HG02885 (cell line): ENCODE measurements around the gene MUC4.
"Not testable (repeated sequence)": the region's sequence is repeated elsewhere in the genome, so short reads cannot be mapped to it uniquely, and the experiment has no call there.

Experiments used
- ATAC-seq: cut with Tn5 transposase; IDR thresholded peaks from one replicate; pipeline ENCODE4 v1.9.1; 2021; ENCODE audit warnings: mild to moderate bottlenecking; ENCODE audit not compliant: unreplicated experiment, poor library complexity

Gene MUC4

GRCh38 chr3:195748661-195749060 lies 63.1 kb downstream of the MUC4 start:
- ATAC-seq = no peak

- no peak for ATAC-seq
Measured at GRCh38 chr3:195746751-195747150, 65.0 kb downstream of the MUC4 start.

- no peak for ATAC-seq
Measured at GRCh38 chr3:195746346-195746745, 65.4 kb downstream of the MUC4 start.

GRCh38 chr3:195744437-195744836 lies 67.3 kb downstream of the MUC4 start:
- ATAC-seq = no peak

- ATAC-seq = no peak
Measured at GRCh38 chr3:195739561-195740111, 72.1 kb downstream of the MUC4 start.

- ATAC-seq = no peak
Measured at GRCh38 chr3:195738274-195739044, 73.3 kb downstream of the MUC4 start.

- ATAC-seq = not testable (repeated sequence)
Measured at GRCh38 chr3:195737782-195738181, 73.9 kb downstream of the MUC4 start.

GRCh38 chr3:195736866-195737490 lies 74.8 kb downstream of the MUC4 start:
- ATAC-seq = no peak

- no peak for ATAC-seq
Measured at GRCh38 chr3:195735036-195735695, 76.6 kb downstream of the MUC4 start.

GRCh38 chr3:195732940-195733339 lies 78.8 kb downstream of the MUC4 start:
- no peak for ATAC-seq

GRCh38 chr3:195731356-195731905 lies 80.3 kb downstream of the MUC4 start:
- no peak for ATAC-seq

GRCh38 chr3:195729476-195730251 lies 82.1 kb downstream of the MUC4 start:
- no peak for ATAC-seq

- ATAC-seq = not testable (repeated sequence)
Measured at GRCh38 chr3:195728789-195729188, 82.9 kb downstream of the MUC4 start.

- no peak for ATAC-seq
Measured at GRCh38 chr3:195727606-195728195, 84.0 kb downstream of the MUC4 start.

GRCh38 chr3:195725916-195726740 lies 85.6 kb downstream of the MUC4 start:
- ATAC-seq = not testable (repeated sequence)

GRCh38 chr3:195724363-195724762 lies 87.4 kb downstream of the MUC4 start:
- not testable (repeated sequence) for ATAC-seq

GRCh38 chr3:195722996-195723345 lies 88.8 kb downstream of the MUC4 start:
- ATAC-seq = not testable (repeated sequence)

- not testable (repeated sequence) for ATAC-seq
Measured at GRCh38 chr3:195722139-195722995, 89.4 kb downstream of the MUC4 start.
